HepG2 (cell line): Measurements from ENCODE around the gene XRN1. TPM values are rescaled to one million over a fixed set of nuclear protein-coding genes. Genes with fewer than 3 reads are reported as not detected.
A peak's percentile ranks its signal among the peaks of the same experiment; 100 is the strongest.

Experiments
- AKNA ChIP-seq: sonication (generic); formaldehyde crosslinking; IDR thresholded peaks from 2 replicates; pipeline ENCODE4 v1.4.0; 2020; ENCODE audit warnings: missing genetic modification reagents, borderline replicate concordance
- ARNT ChIP-seq: fragments of 450-650 bp; IDR thresholded peaks from 2 replicates; pipeline ENCODE4 v1.6.1; 2017
- CCAR2 ChIP-seq: fragments of 200-400 bp; formaldehyde crosslinking; optimal IDR thresholded peaks from 2 replicates; pipeline ENCODE3; 2018; ENCODE audit warnings: low read depth, mild to moderate bottlenecking, low read length, moderate library complexity
- CREM ChIP-seq, 2 experiments: sonication (generic) in 1 of 2; formaldehyde crosslinking in 1 of 2; IDR thresholded peaks; 2 replicates each; pipeline versions ENCODE4 v1.4.0 to v1.6.1; 2016 to 2020; ENCODE audit warnings: antibody characterized with exemption in 1 of 2, mild to moderate bottlenecking in 1 of 2, missing genetic modification reagents in 1 of 2
- DNMT3B ChIP-seq: conservative IDR thresholded peaks from 2 replicates; pipeline ENCODE4 v1.6.1; 2016; ENCODE audit warnings: missing biosample characterization, control low read depth
- HDAC1 ChIP-seq: sonication (generic); formaldehyde crosslinking; IDR thresholded peaks from 2 replicates; pipeline ENCODE4 v1.5.1; 2020; ENCODE audit warnings: mild to moderate bottlenecking, missing genetic modification reagents
- HNF4G ChIP-seq, 2 experiments: sonication (generic) in 1 of 2; formaldehyde crosslinking in 1 of 2; IDR thresholded peaks; 2 replicates each; pipeline versions ENCODE4 v1.4.0 to v1.6.1; 2011 to 2020; ENCODE audit warnings: borderline replicate concordance in 2 of 2, low read depth in 2 of 2, mild to moderate bottlenecking in 2 of 2, low read length in 1 of 2, missing genetic modification reagents in 1 of 2, moderate library complexity in 1 of 2
- IRX3 ChIP-seq: sonication (generic); formaldehyde crosslinking; IDR thresholded peaks from 2 replicates; pipeline ENCODE4 v1.8.1; 2023; ENCODE audit warnings: mild to moderate bottlenecking, low read depth, missing genetic modification reagents, borderline replicate concordance
- NFKBIZ ChIP-seq: IDR thresholded peaks from 2 replicates; pipeline ENCODE4 v1.6.1; 2018; ENCODE audit warnings: missing genetic modification reagents, missing compliant biosample characterization
- NRL ChIP-seq: sonication (generic); formaldehyde crosslinking; IDR thresholded peaks from 2 replicates; pipeline ENCODE4 v1.5.0; 2020; ENCODE audit warnings: missing genetic modification reagents, mild to moderate bottlenecking, moderate library complexity, borderline replicate concordance
- THAP9 ChIP-seq: sonication (generic); formaldehyde crosslinking; IDR thresholded peaks from 2 replicates; pipeline ENCODE4; 2020; ENCODE audit warnings: missing genetic modification reagents, mild to moderate bottlenecking, borderline replicate concordance
- ZNF441 ChIP-seq: sonication (generic); formaldehyde crosslinking; IDR thresholded peaks from 2 replicates; pipeline ENCODE4 v1.7.0; 2021; ENCODE audit warnings: missing genetic modification reagents, borderline replicate concordance
- ZNF776 ChIP-seq: sonication (generic); formaldehyde crosslinking; IDR thresholded peaks from 2 replicates; pipeline ENCODE4 v1.4.0; 2020; ENCODE audit warnings: mild to moderate bottlenecking, missing genetic modification reagents
- ZSCAN30 ChIP-seq: sonication (generic); formaldehyde crosslinking; IDR thresholded peaks from 2 replicates; pipeline ENCODE4 v1.5.0; 2020; ENCODE audit warnings: mild to moderate bottlenecking, missing genetic modification reagents
- polyA plus RNA-seq, 8 experiments: library from polyadenylated mRNA; depleted of rRNA in 3 of 8; stranded (reverse) in 7 of 8; unstranded in 1 of 8; fragments of >200 nt; fragmentation: Illumina TruSeq in 4 of 8; extraction: Trizol in 4 of 8; gene quantifications; 2 replicates each; pipeline versions ENCODE4 v1.2.1 to v1.2.3, GENCODE V29; 2011 to 2016; ENCODE audit warnings: low read depth in 4 of 8, missing spikeins in 1 of 8, mixed read lengths in 1 of 8; ENCODE audit not compliant: insufficient read depth in 1 of 8
- total RNA-seq, 5 experiments: library from RNA; depleted of rRNA; stranded (reverse); fragments of >200 nt; fragmentation: Illumina TruSeq; extraction: Trizol; gene quantifications; 2 replicates each; pipeline ENCODE4 v1.2.3, GENCODE V29; 2016; ENCODE audit warnings: low read depth in 1 of 5

Gene XRN1
- total and polyA plus RNA-seq, 2 of the 13 experiments (the other 11 are each of a cell fraction or from before 2014, with no cell fraction given), result 13.2 to 13.3 TPM

GRCh38 chr3:142447852-142448823, at the start of gene XRN1 (continued):
- TF ChIP-seq ZNF441 (CRISPR knock-in tag) (no peak), HDAC1 (CRISPR knock-in tag) (peak; percentile 29), HNF4G (IDR thresholded peaks at IDR 0.05; ENCODE audit: borderline replicate concordance, low read depth, low read length) (no peak), HNF4G (CRISPR knock-in tag; IDR thresholded peaks at IDR 0.05; ENCODE audit: borderline replicate concordance, low read depth) (peak; percentile 61; the same call in 1 of the 2 replicates), NFKBIZ (CRISPR knock-in tag) (0 out of 2 replicates have a peak, but pooled peaks have one; percentile 64), AKNA (CRISPR knock-in tag) (no peak), DNMT3B (CRISPR knock-in tag) (no peak), ZSCAN30 (no peak), ARNT (no peak), CREM (IDR thresholded peaks at IDR 0.05) (peak; percentile 85), CREM (CRISPR knock-in tag; IDR thresholded peaks at IDR 0.05) (peak; percentile 81), IRX3 (no peak), CCAR2 (no peak), THAP9 (CRISPR knock-in tag) (peak; percentile 78; the same call in 1 of the 2 replicates), NRL (CRISPR knock-in tag) (no peak), ZNF776 (CRISPR knock-in tag) (no peak; the same call in none of the 2 replicates)
